ENCODE results near the gene ELAVL3. TPM values are rescaled to one million over a fixed set of nuclear protein-coding genes. Genes with fewer than 3 reads are reported as not detected.

ELAVL3 gene
- total RNA-seq = 0.20 TPM

GRCh38 chr19:11480715-11481533 lies at the start of gene ELAVL3:
ELAVL3 (minus strand) TSS chr19:11481046; CDS start chr19:11480608, 438 bp downstream.
- no peak for DNase-seq

GRCh38 chr19:11530432-11530831 lies 49.6 kb upstream of the ELAVL3 start:
- DNase-seq = peak; percentile 16

GRCh38 chr19:11528551-11529341 lies 47.9 kb upstream of the ELAVL3 start, which contains the start of gene ECSIT:
ECSIT (minus strand) TSS chr19:11529134; CDS start chr19:11519170, 9,964 bp downstream.
- peak; percentile 95 for DNase-seq

- no peak for DNase-seq
Observed at GRCh38 chr19:11519138-11519537, 38.3 kb upstream of the ELAVL3 start.

GRCh38 chr19:11513946-11514345 lies 33.1 kb upstream of the ELAVL3 start:
- DNase-seq = no peak

- no peak for DNase-seq
Observed at GRCh38 chr19:11510444-11510843, 29.6 kb upstream of the ELAVL3 start.

GRCh38 chr19:11507370-11508078 lies 26.7 kb upstream of the ELAVL3 start:
- no peak for DNase-seq

- DNase-seq = no peak
Observed at GRCh38 chr19:11506967-11507366, 26.1 kb upstream of the ELAVL3 start.

- no peak for DNase-seq
Observed at GRCh38 chr19:11506101-11506555, 25.3 kb upstream of the ELAVL3 start.

- peak; percentile 94 for DNase-seq
Observed at GRCh38 chr19:11505504-11506100, 24.8 kb upstream of the ELAVL3 start, which contains the start of gene ZNF653. ZNF653 (minus strand) TSS chr19:11505839; CDS start chr19:11505786, 53 bp downstream.

- peak; percentile 91 for DNase-seq
Observed at GRCh38 chr19:11505032-11505503, 24.2 kb upstream of the ELAVL3 start.

- no peak for DNase-seq
Observed at GRCh38 chr19:11504502-11505031, 23.7 kb upstream of the ELAVL3 start.

- DNase-seq = no peak
Observed at GRCh38 chr19:11499890-11500420, 19.1 kb upstream of the ELAVL3 start.

- DNase-seq = no peak
Observed at GRCh38 chr19:11499220-11499726, 18.4 kb upstream of the ELAVL3 start.

GRCh38 chr19:11496391-11497163 lies 15.7 kb upstream of the ELAVL3 start:
- no peak for DNase-seq

GRCh38 chr19:11495885-11496284 lies 15.0 kb upstream of the ELAVL3 start:
- no peak for DNase-seq

GRCh38 chr19:11495481-11495880 lies 14.6 kb upstream of the ELAVL3 start:
- no peak for DNase-seq

GRCh38 chr19:11494634-11495285 lies 13.9 kb upstream of the ELAVL3 start:
- DNase-seq = no peak

- DNase-seq = no peak
Observed at GRCh38 chr19:11489378-11489777, 8.5 kb upstream of the ELAVL3 start.
